Ovary (tissue), 3 donors: Measurements from ENCODE around the gene NCS1.

ENCODE experiments used
- EP300 ChIP-seq: sonication (generic); formaldehyde crosslinking; IDR thresholded peaks from one replicate; pipeline ENCODE4 v1.6.1; 2017; ENCODE audit warnings: antibody characterized with exemption
- POLR2A ChIP-seq: fragments of 450-650 bp; IDR thresholded peaks from one replicate; pipeline ENCODE4 v1.6.1; 2017; ENCODE audit warnings: antibody characterized with exemption, mild to moderate bottlenecking, moderate library complexity
- TF ChIP-seq, protein P1 (sequence below), 3 donors: fragments of 450-650 bp in 2 of 3; fragments of 200-600 bp in 1 of 3; IDR thresholded peaks; one replicate each; pipeline versions ENCODE4 v1.5.1 to v1.8.0; 2016 to 2022; ENCODE audit warnings: antibody characterized with exemption in 3 of 3, mild to moderate bottlenecking in 1 of 3
- donor health status: DM: no; HTN: no; CAD: no.

DNA sequence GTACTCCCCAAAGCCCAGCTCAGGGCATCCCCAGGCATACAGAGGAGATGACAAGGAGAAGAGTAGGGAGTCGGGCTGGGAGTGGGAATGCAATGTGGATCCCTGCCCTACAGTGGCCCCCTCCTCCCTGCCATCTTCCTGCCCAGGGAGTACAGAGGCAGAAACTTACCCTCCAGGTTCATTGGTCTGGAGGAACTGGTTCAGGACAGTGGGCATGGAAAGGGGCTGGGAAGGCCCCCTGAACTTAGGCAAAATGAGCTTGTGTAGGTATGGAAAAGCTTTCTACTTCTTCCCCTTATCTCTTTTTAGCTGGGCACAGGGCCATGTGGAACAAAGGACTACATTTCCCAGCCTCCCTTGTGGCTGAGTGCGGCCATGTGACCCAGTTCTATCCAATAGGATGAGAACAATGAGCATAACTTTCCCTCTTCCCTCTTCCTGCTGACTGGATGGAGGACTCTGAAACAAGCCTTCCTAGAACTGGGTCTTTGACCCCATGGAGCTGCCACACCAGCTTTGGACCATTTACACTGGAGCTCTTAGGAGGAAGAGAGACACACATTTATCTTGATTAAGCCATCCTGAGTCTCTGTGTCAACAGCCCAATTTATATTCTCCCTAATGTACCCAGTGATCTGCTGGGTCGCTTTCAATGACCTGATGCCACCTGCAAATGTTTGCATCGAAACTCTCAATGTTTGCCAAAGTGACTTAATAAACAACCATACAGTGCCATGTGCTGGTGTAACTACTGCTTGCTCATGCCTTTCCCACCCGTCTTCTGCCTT lies 68.4 kb downstream of the NCS1 start:
- TF ChIP-seq, protein P1, sequence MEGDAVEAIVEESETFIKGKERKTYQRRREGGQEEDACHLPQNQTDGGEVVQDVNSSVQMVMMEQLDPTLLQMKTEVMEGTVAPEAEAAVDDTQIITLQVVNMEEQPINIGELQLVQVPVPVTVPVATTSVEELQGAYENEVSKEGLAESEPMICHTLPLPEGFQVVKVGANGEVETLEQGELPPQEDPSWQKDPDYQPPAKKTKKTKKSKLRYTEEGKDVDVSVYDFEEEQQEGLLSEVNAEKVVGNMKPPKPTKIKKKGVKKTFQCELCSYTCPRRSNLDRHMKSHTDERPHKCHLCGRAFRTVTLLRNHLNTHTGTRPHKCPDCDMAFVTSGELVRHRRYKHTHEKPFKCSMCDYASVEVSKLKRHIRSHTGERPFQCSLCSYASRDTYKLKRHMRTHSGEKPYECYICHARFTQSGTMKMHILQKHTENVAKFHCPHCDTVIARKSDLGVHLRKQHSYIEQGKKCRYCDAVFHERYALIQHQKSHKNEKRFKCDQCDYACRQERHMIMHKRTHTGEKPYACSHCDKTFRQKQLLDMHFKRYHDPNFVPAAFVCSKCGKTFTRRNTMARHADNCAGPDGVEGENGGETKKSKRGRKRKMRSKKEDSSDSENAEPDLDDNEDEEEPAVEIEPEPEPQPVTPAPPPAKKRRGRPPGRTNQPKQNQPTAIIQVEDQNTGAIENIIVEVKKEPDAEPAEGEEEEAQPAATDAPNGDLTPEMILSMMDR (IDR thresholded peaks at IDR 0.05), result no peak
- TF ChIP-seq EP300 (no peak), POLR2A (no peak)
